GM12891 (cell line): ENCODE results near the gene SCNN1B.
"Not testable (repeated sequence)": the region's sequence is repeated elsewhere in the genome, so short reads cannot be mapped to it uniquely, and the experiment has no call there.

Source experiments
- PAX5 ChIP-seq: IDR thresholded peaks from 2 replicates; pipeline ENCODE4 v1.6.1; 2011; ENCODE audit warnings: low read length, moderate library complexity, mild to moderate bottlenecking; ENCODE audit not compliant: insufficient read depth, severe bottlenecking
- POLR2A ChIP-seq: IDR thresholded peaks from 2 replicates; pipeline ENCODE4 v1.6.1; 2011; ENCODE audit warnings: low read depth, low read length, control low read depth
- POLR2AphosphoS5 ChIP-seq: IDR thresholded peaks from 2 replicates; pipeline ENCODE4 v1.6.1; 2011; ENCODE audit warnings: low read depth, low read length, control low read depth
- POU2F2 ChIP-seq: IDR thresholded peaks from 2 replicates; pipeline ENCODE4 v1.6.1; 2011; ENCODE audit warnings: low read depth, mild to moderate bottlenecking, control low read depth, low read length, moderate library complexity
- TAF1 ChIP-seq: IDR thresholded peaks from 2 replicates; pipeline ENCODE4 v1.6.1; 2011; ENCODE audit warnings: low read depth, low read length, control low read depth

- not testable (repeated sequence) for TF ChIP-seq TAF1, POLR2A, POLR2AphosphoS5, POU2F2, PAX5
Observed at GRCh38 chr16:23299815-23300214, 2.3 kb upstream of the SCNN1B start.
